HepG2 (cell line): Measurements from ENCODE around the gene LIME1. TPM values are rescaled to one million over a fixed set of nuclear protein-coding genes. Genes with fewer than 3 reads are reported as not detected.

Experiments
- ATAC-seq: fragments of 200-7000 bp; cut with Tn5 transposase; 3 replicates; pipeline ENCODE4 v1.9.1; 2020; ENCODE audit warnings: mild to moderate bottlenecking, moderate library complexity
- BruUV-seq: library from RNA; stranded (reverse); fragments of 400-500 nt; replicated peaks from 2 replicates; lab custom pipeline; 2021; lab: Mats Ljungman, UMichigan
- CTCF ChIA-PET: fragments of 300-600 bp; formaldehyde crosslinking; extraction: SDS; loops from one replicate; lab custom pipeline; 2021; ENCODE audit warnings: low total read pairs, inconsistent platforms, low intra/inter-chr PET ratio; lab: Yijun Ruan, JAX
- POLR2A ChIA-PET: fragments of 350-600 bp; sonication (Branson Sonifier 250); formaldehyde crosslinking; loops from one replicate; lab custom pipeline; 2020; ENCODE audit warnings: antibody characterized with exemption, inconsistent platforms; lab: Yijun Ruan, JAX
- DNase-seq: peaks from one replicate; pipeline ENCODE4 v3.0.0-alpha.2; 2015; ENCODE audit warnings: low spot score
- FAIRE-seq: peaks from 3 replicates; lab custom pipeline; 2011; peaks lifted over from hg19 to GRCh38; lab: Jason Lieb, UNC
- H2AFZ ChIP-seq: one replicate; pipeline ENCODE4 v1.6.1; 2011; ENCODE audit warnings: low read length, inconsistent platforms
- H3K27ac ChIP-seq: fragments of 300-600 bp; 3 replicates; pipeline ENCODE4 v1.8.0; 2011; ENCODE audit warnings: mixed run types, mild to moderate bottlenecking, mixed read lengths, low read length, inconsistent platforms; ENCODE audit not compliant: insufficient read depth; ENCODE audit errors: extremely low read length
- H3K27me3 ChIP-seq, 2 experiments: fragments of 200-600 bp in 1 of 2; 2 replicates in 1 of 2; 3 replicates in 1 of 2; pipeline versions ENCODE4 v1.6.0 to v1.8.0; 2011; ENCODE audit warnings: low read length in 2 of 2, mild to moderate bottlenecking in 2 of 2, moderate library complexity in 2 of 2, inconsistent platforms in 1 of 2; ENCODE audit not compliant: insufficient read depth in 2 of 2, control insufficient read depth in 1 of 2
- H3K36me3 ChIP-seq, 2 experiments: fragments of 200-600 bp in 1 of 2; replicated peaks in 1 of 2; 2 replicates in 1 of 2; 3 replicates in 1 of 2; pipeline versions ENCODE4 v1.5.1 to v1.8.0; 2011; ENCODE audit warnings: low read length in 2 of 2, inconsistent platforms in 1 of 2; ENCODE audit not compliant: insufficient read depth in 2 of 2, control insufficient read depth in 1 of 2
- H3K4me1 ChIP-seq: 2 replicates; pipeline ENCODE4 v1.5.1; 2012; ENCODE audit warnings: low read length, inconsistent platforms; ENCODE audit not compliant: insufficient read depth
- H3K4me2 ChIP-seq: 2 replicates; pipeline ENCODE4 v1.6.0; 2011; ENCODE audit warnings: low read depth, low read length, inconsistent platforms
- H3K4me3 ChIP-seq, 3 experiments: fragments of 200-600 bp in 1 of 3; sonication (generic), shearing (Covaris generic) in 1 of 3; replicated peaks in 1 of 3; 2 replicates each; pipeline ENCODE4 v1.5.1; 2011 to 2016; ENCODE audit warnings: low read length in 3 of 3, inconsistent platforms in 2 of 3, low read depth in 2 of 3, mild to moderate bottlenecking in 2 of 3, control low read depth in 1 of 3, mixed read lengths in 1 of 3; ENCODE audit not compliant: insufficient read depth in 1 of 3
- H3K79me2 ChIP-seq: one replicate; pipeline ENCODE4 v1.6.1; 2011; ENCODE audit warnings: low read length, inconsistent platforms; ENCODE audit not compliant: insufficient read depth
- H3K9ac ChIP-seq: 2 replicates; pipeline ENCODE4 v1.6.0; 2011; ENCODE audit warnings: mild to moderate bottlenecking, low read depth, low read length, inconsistent platforms; ENCODE audit not compliant: insufficient read depth
- H3K9me3 ChIP-seq: 2 replicates; pipeline ENCODE4 v1.5.1; 2012; ENCODE audit warnings: mild to moderate bottlenecking, low read length
- H4K20me1 ChIP-seq: 2 replicates; pipeline ENCODE4 v1.6.0; 2011; ENCODE audit warnings: inconsistent platforms, mild to moderate bottlenecking, low read length, moderate library complexity; ENCODE audit not compliant: insufficient read depth
- HNRNPUL1 ChIP-seq: fragments of 200-400 bp; formaldehyde crosslinking; IDR thresholded peaks from 2 replicates; pipeline ENCODE4 v1.6.1; 2017; ENCODE audit warnings: low read depth, mild to moderate bottlenecking, low read length, moderate library complexity
- MYPOP ChIP-seq: sonication (generic); formaldehyde crosslinking; IDR thresholded peaks from 2 replicates; pipeline ENCODE4 v1.8.1; 2023; ENCODE audit warnings: mild to moderate bottlenecking, moderate library complexity, missing genetic modification reagents
- NR1H2 ChIP-seq: sonication (generic); formaldehyde crosslinking; IDR thresholded peaks from 2 replicates; pipeline ENCODE4 v1.8.1; 2022; ENCODE audit warnings: low read depth, missing genetic modification reagents, borderline replicate concordance
- PLSCR1 ChIP-seq: sonication (generic); formaldehyde crosslinking; IDR thresholded peaks from 2 replicates; pipeline ENCODE4 v1.5.0; 2020; ENCODE audit warnings: missing genetic modification reagents, mild to moderate bottlenecking, borderline replicate concordance
- ZBTB38 ChIP-seq: sonication (generic); formaldehyde crosslinking; IDR thresholded peaks from 2 replicates; pipeline ENCODE4 v1.5.1; 2020; ENCODE audit warnings: mild to moderate bottlenecking, missing genetic modification reagents
- ZFY ChIP-seq: sonication (generic); formaldehyde crosslinking; IDR thresholded peaks from 2 replicates; pipeline ENCODE4 v1.4.0; 2020; ENCODE audit warnings: missing genetic modification reagents
- ZNF564 ChIP-seq: sonication (generic); formaldehyde crosslinking; IDR thresholded peaks from 2 replicates; pipeline ENCODE4 v1.8.1; 2023; ENCODE audit warnings: mild to moderate bottlenecking, missing genetic modification reagents
- ZNF703 ChIP-seq: sonication (generic); formaldehyde crosslinking; IDR thresholded peaks from 2 replicates; pipeline ENCODE4 v1.5.1; 2020; ENCODE audit warnings: missing genetic modification reagents, mild to moderate bottlenecking, moderate library complexity, borderline replicate concordance
- WGBS: methylation state at CpG from one replicate; pipeline ENCODE4 v1.1.6; 2017; ENCODE audit warnings: low lambda C conversion rate; 5-methylcytosine and 5-hydroxymethylcytosine counted together
- in situ Hi-C: cut with HindIII; loops from 2 replicates; pipeline ENCODE4 v1.10.0; 2017; ENCODE audit warnings: low pct_unique_long_range_greater_than_20kb; ENCODE audit not compliant: extremely low pct_ligation_motif_present
- intact Hi-C: fragments of 100-400 bp; cut with micrococcal nuclease; formaldehyde crosslinking; loops from one replicate; pipeline ENCODE4 v1.10.0; 2022; ENCODE audit not compliant: unreplicated experiment
- polyA plus RNA-seq, 8 experiments: library from polyadenylated mRNA; depleted of rRNA in 3 of 8; stranded (reverse) in 7 of 8; unstranded in 1 of 8; fragments of >200 nt; fragmentation: Illumina TruSeq in 4 of 8; extraction: Trizol in 4 of 8; gene quantifications; 2 replicates each; pipeline versions ENCODE4 v1.2.1 to v1.2.3, GENCODE V29; 2011 to 2016; ENCODE audit warnings: low read depth in 4 of 8, missing spikeins in 1 of 8, mixed read lengths in 1 of 8; ENCODE audit not compliant: insufficient read depth in 1 of 8
- total RNA-seq, 5 experiments: library from RNA; depleted of rRNA; stranded (reverse); fragments of >200 nt; fragmentation: Illumina TruSeq; extraction: Trizol; gene quantifications; 2 replicates each; pipeline ENCODE4 v1.2.3, GENCODE V29; 2016; ENCODE audit warnings: low read depth in 1 of 5

LIME1 gene
- total and polyA plus RNA-seq, 2 of the 13 experiments (the other 11 are each of a cell fraction or from before 2014, with no cell fraction given), result 13.0 to 61.5 TPM

- 77% methylated on average over 7 of the region's 7 CpGs for whole genome bisulfite sequencing
- CTCF ChIA-PET, result no interaction called here
Observed at GRCh38 chr20:63759377-63759901, 23.0 kb downstream of the LIME1 start.

More at GRCh38 chr20:63759377-63759901, 23.0 kb downstream of the LIME1 start:
- ATAC-seq (no peak), FAIRE-seq (no peak), DNase-seq (no peak)
- TF ChIP-seq NR1H2 (CRISPR knock-in tag) (no peak), ZFY (no peak), MYPOP (CRISPR knock-in tag) (no peak), HNRNPUL1 (no peak), ZNF703 (CRISPR knock-in tag) (no peak), PLSCR1 (no peak), ZNF564 (CRISPR knock-in tag) (no peak), ZBTB38 (CRISPR knock-in tag) (no peak)
- intact Hi-C loops (no loop called here), in situ Hi-C loops (no loop called here)
- Histone ChIP-seq H3K27ac (no peak overlapping the region), H2AFZ (no peak overlapping the region), H3K9me3 (no peaks in the 10 kb centered on the region), H3K27me3 (peaks cover 0 to 3% of the 10 kb centered on the region in 2 experiments; a peak in 1 of 5 replicates), H3K4me3 (no peak overlapping the region), H3K9ac (no peak overlapping the region), H4K20me1 (no peaks in the 10 kb centered on the region), H3K4me2 (no peak overlapping the region), H3K79me2 (no peaks in the 10 kb centered on the region), H3K4me1 (peaks cover 26% of the 10 kb centered on the region), H3K36me3 (no peaks in the 10 kb centered on the region)
- BruUV-seq, result no TSS peak
- POLR2A ChIA-PET, result no interaction called here
